CD14-positive monocyte (primary cell): ENCODE measurements around the gene PCDHA9. TPM values are rescaled to one million over a fixed set of nuclear protein-coding genes. Genes with fewer than 3 reads are reported as not detected.

Experiments used
- DNase-seq, 3 donors: peaks; one replicate each; pipeline ENCODE4 v3.0.0-alpha.2; 2011 to 2022
- H2AFZ ChIP-seq: 2 replicates; pipeline ENCODE4 v1.6.0; 2012; ENCODE audit warnings: mild to moderate bottlenecking, low read depth, low read length, inconsistent platforms; ENCODE audit not compliant: insufficient read depth, poor library complexity, severe bottlenecking
- H3K27ac ChIP-seq, 2 donors: 1 replicate in 1 of 2; 2 replicates in 1 of 2; pipeline ENCODE4 v1.5.1; 2012 to 2013; ENCODE audit warnings: low read length in 2 of 2, control low read depth in 1 of 2, inconsistent platforms in 1 of 2, low read depth in 1 of 2, mild to moderate bottlenecking in 1 of 2
- H3K27me3 ChIP-seq, 2 donors: one replicate each; pipeline versions ENCODE4 v1.6.0 to v1.6.1; 2011 to 2013; ENCODE audit warnings: low read length in 2 of 2; ENCODE audit not compliant: control insufficient read depth in 2 of 2, insufficient read depth in 2 of 2
- H3K36me3 ChIP-seq, 2 donors: replicated peaks in 1 of 2; 1 replicate in 1 of 2; 2 replicates in 1 of 2; pipeline versions ENCODE4 v1.5.1 to v1.6.1; 2012 to 2013; ENCODE audit warnings: low read length in 2 of 2, control low read depth in 1 of 2, inconsistent platforms in 1 of 2, mild to moderate bottlenecking in 1 of 2; ENCODE audit not compliant: insufficient read depth in 2 of 2, control insufficient read depth in 1 of 2
- H3K4me1 ChIP-seq, 2 donors: 1 replicate in 1 of 2; 2 replicates in 1 of 2; pipeline versions ENCODE4 v1.5.1 to v1.6.1; 2012 to 2013; ENCODE audit warnings: low read length in 2 of 2, control low read depth in 1 of 2, inconsistent platforms in 1 of 2, mild to moderate bottlenecking in 1 of 2, moderate library complexity in 1 of 2; ENCODE audit not compliant: insufficient read depth in 2 of 2, control insufficient read depth in 1 of 2
- H3K4me2 ChIP-seq: replicated peaks from 2 replicates; pipeline ENCODE3; 2012; ENCODE audit warnings: low read length, moderate library complexity, mild to moderate bottlenecking; ENCODE audit not compliant: poor library complexity, severe bottlenecking; ENCODE audit errors: extremely low read depth
- H3K4me3 ChIP-seq, 3 experiments: fragments of 200-600 bp in 1 of 3; sonication (generic) in 1 of 3; replicated peaks in 1 of 3; 1 replicate in 2 of 3; 2 replicates in 1 of 3; pipeline ENCODE4 v1.5.1; 2011 to 2013; ENCODE audit warnings: low read length in 3 of 3, mild to moderate bottlenecking in 3 of 3, control low read depth in 2 of 3, low read depth in 2 of 3, inconsistent platforms in 1 of 3, moderate library complexity in 1 of 3
- H3K79me2 ChIP-seq: 2 replicates; pipeline ENCODE4 v1.6.0; 2012; ENCODE audit warnings: mild to moderate bottlenecking, control low read depth, inconsistent platforms, low read length, moderate library complexity; ENCODE audit not compliant: insufficient read depth
- H3K9ac ChIP-seq: 2 replicates; pipeline ENCODE4 v1.6.0; 2017; ENCODE audit warnings: low read length, mild to moderate bottlenecking; ENCODE audit not compliant: insufficient read depth, poor library complexity, severe bottlenecking
- H3K9me3 ChIP-seq, 2 donors: replicated peaks in 1 of 2; 1 replicate in 1 of 2; 2 replicates in 1 of 2; pipeline versions ENCODE4 v1.5.1 to v1.6.1; 2012 to 2013; ENCODE audit warnings: low read length in 2 of 2, control low read depth in 1 of 2; ENCODE audit not compliant: control insufficient read depth in 1 of 2, insufficient read depth in 1 of 2
- H4K20me1 ChIP-seq: 2 replicates; pipeline ENCODE4 v1.6.0; 2012; ENCODE audit warnings: mild to moderate bottlenecking, low read length, control low read depth, moderate library complexity; ENCODE audit not compliant: insufficient read depth
- H3K27ac Mint-ChIP-seq, 7 donors: one replicate each; pipeline ENCODE4 v1.8.0; 2020; ENCODE audit warnings: mild to moderate bottlenecking in 7 of 7, mixed read lengths in 7 of 7, moderate library complexity in 6 of 7, inconsistent platforms in 2 of 7
- H3K27me3 Mint-ChIP-seq, 3 donors: one replicate each; pipeline ENCODE4 v1.8.0; 2021 to 2022; ENCODE audit warnings: low read depth in 3 of 3, mild to moderate bottlenecking in 3 of 3, mixed read lengths in 3 of 3, moderate library complexity in 3 of 3, inconsistent platforms in 1 of 3
- H3K36me3 Mint-ChIP-seq, 2 donors: one replicate each; pipeline ENCODE4 v1.8.0; 2020; ENCODE audit warnings: mixed read lengths in 2 of 2, inconsistent platforms in 1 of 2, mild to moderate bottlenecking in 1 of 2
- H3K4me1 Mint-ChIP-seq: one replicate; pipeline ENCODE4 v1.8.0; 2020; ENCODE audit warnings: mild to moderate bottlenecking, mixed read lengths
- H3K4me3 Mint-ChIP-seq, 2 donors: one replicate each; pipeline ENCODE4 v1.8.0; 2020; ENCODE audit warnings: mild to moderate bottlenecking in 2 of 2, mixed read lengths in 2 of 2, moderate library complexity in 1 of 2
- H3K9me3 Mint-ChIP-seq, 7 donors: one replicate each; pipeline ENCODE4 v1.8.0; 2020 to 2022; ENCODE audit warnings: mixed read lengths in 7 of 7, mild to moderate bottlenecking in 6 of 7, moderate library complexity in 6 of 7, inconsistent platforms in 2 of 7
- CTCF ChIP-seq: fragments of 200-600 bp; IDR thresholded peaks from one replicate; pipeline ENCODE4 v1.8.0; 2022; ENCODE audit warnings: antibody characterized with exemption, mild to moderate bottlenecking
- WGBS: methylation state at CpG from one replicate; pipeline ENCODE4 v1.1.5; 2013; ENCODE audit warnings: missing lambda C conversion rate; ENCODE audit not compliant: insufficient coverage; 5-methylcytosine and 5-hydroxymethylcytosine counted together
- intact Hi-C, 2 donors: fragments of 100-400 bp; cut with micrococcal nuclease; formaldehyde crosslinking; loops; one replicate each; pipeline versions ENCODE4 v1.15.0 to v1.15.1; 2023
- polyA plus RNA-seq, 3 donors: library from polyadenylated mRNA; depleted of rRNA in 1 of 3; unstranded in 2 of 3; stranded (reverse) in 1 of 3; fragments of 300-500 nt in 2 of 3; fragments of >200 nt in 1 of 3; fragmentation: Illumina TruSeq in 2 of 3; gene quantifications; 1 replicate in 2 of 3; 2 replicates in 1 of 3; pipeline ENCODE4 v1.2.3, GENCODE V29; 2012 to 2021

Gene PCDHA9
- polyA plus RNA-seq, 3 donors, result not detected

- no peak overlapping the region for H3K27ac ChIP-seq
- H4K20me1 ChIP-seq, result no peaks in the 10 kb centered on the region
- no peak overlapping the region for H2AFZ ChIP-seq
- H3K27me3 ChIP-seq, result peaks cover 0 to 13% of the 10 kb centered on the region in 2 donors
- H3K36me3 Mint-ChIP-seq, result no peaks in the 10 kb centered on the region
- H3K4me3 ChIP-seq, result no peak overlapping the region
- no peaks in the 10 kb centered on the region for H3K79me2 ChIP-seq
- intact Hi-C loops, result no loop called here
- H3K27me3 Mint-ChIP-seq, result peaks cover 5 to 12% (median 10%) of the 10 kb centered on the region in 3 donors
- H3K36me3 ChIP-seq, result no peaks in the 10 kb centered on the region
- H3K4me1 ChIP-seq, result no peaks in the 10 kb centered on the region
- no peak overlapping the region for H3K4me2 ChIP-seq
- no peak for DNase-seq
- WGBS, result 55% methylated on average over 22 of the region's 22 CpGs
- H3K27ac Mint-ChIP-seq, result no peak overlapping the region
- no peak for TF ChIP-seq CTCF
- H3K4me1 Mint-ChIP-seq, result no peaks in the 10 kb centered on the region
- peaks cover 34 to 61% (median 55%) of the 10 kb centered on the region in 7 donors for H3K9me3 Mint-ChIP-seq
- no peak overlapping the region for H3K9ac ChIP-seq
- H3K4me3 Mint-ChIP-seq, result no peak overlapping the region
- peaks cover 53 to 63% of the 10 kb centered on the region in 2 donors for H3K9me3 ChIP-seq
These were observed 9.7 kb downstream of the PCDHA9 start for GRCh38 chr5:140857987-140858240.

GRCh38 chr5:140862441-140863295 lies 14.5 kb downstream of the PCDHA9 start:
- DNase-seq, result no peak
- Mint-ChIP-seq H3K4me3 (no peak overlapping the region), H3K27ac (no peak overlapping the region), H3K9me3 (peaks cover 22 to 43% (median 40%) of the 10 kb centered on the region in 7 donors), H3K36me3 (no peaks in the 10 kb centered on the region), H3K27me3 (peaks cover 0 to 5% (median 2%) of the 10 kb centered on the region in 3 donors), H3K4me1 (no peaks in the 10 kb centered on the region)
- Histone ChIP-seq H3K27me3 (no peaks in the 10 kb centered on the region), H3K4me3 (no peak overlapping the region), H3K4me1 (no peaks in the 10 kb centered on the region), H3K4me2 (no peak overlapping the region), H3K36me3 (no peaks in the 10 kb centered on the region), H2AFZ (no peak overlapping the region), H4K20me1 (no peaks in the 10 kb centered on the region), H3K9me3 (peaks cover 43 to 44% of the 10 kb centered on the region in 2 donors), H3K9ac (no peak overlapping the region), H3K79me2 (no peaks in the 10 kb centered on the region), H3K27ac (no peak overlapping the region)
- TF ChIP-seq CTCF, result no peak
- intact Hi-C loops, result no loop called here
- WGBS, result 42% methylated on average over 76 of the region's 76 CpGs
